Neural progenitor cell (in vitro differentiated cells): ENCODE data around the gene PMVK. TPM values are rescaled to one million over a fixed set of nuclear protein-coding genes. Genes with fewer than 3 reads are reported as not detected.
A peak's percentile ranks its signal among the peaks of the same experiment; 100 is the strongest.

Experiments
- DNase-seq: peaks from one replicate; pipeline ENCODE4 v3.0.0-alpha.2; 2016; ENCODE audit warnings: low spot score
- H2AFZ ChIP-seq: fragments of 200-600 bp; sonication (generic); replicated peaks from 2 replicates; pipeline ENCODE4 v1.6.1; 2016; ENCODE audit warnings: antibody characterized with exemption
- H3F3A ChIP-seq: fragments of 200-600 bp; sonication (generic); 2 replicates; pipeline ENCODE4 v1.6.1; 2016; ENCODE audit warnings: antibody characterized with exemption, low read depth
- H3K27ac ChIP-seq: fragments of 200-600 bp; sonication (generic); 2 replicates; pipeline ENCODE4 v1.5.1; 2016; ENCODE audit warnings: mild to moderate bottlenecking
- H3K27me3 ChIP-seq: fragments of 200-600 bp; sonication (generic); 2 replicates; pipeline ENCODE4 v1.6.1; 2016; ENCODE audit warnings: mild to moderate bottlenecking, moderate library complexity
- H3K36me3 ChIP-seq: fragments of 200-600 bp; sonication (generic); 2 replicates; pipeline ENCODE4 v1.5.1; 2016
- H3K4me1 ChIP-seq: fragments of 200-600 bp; sonication (generic); 2 replicates; pipeline ENCODE4 v1.6.1; 2016; ENCODE audit warnings: mixed run types
- H3K4me2 ChIP-seq: fragments of 200-600 bp; sonication (generic); 2 replicates; pipeline ENCODE4 v1.6.1; 2016
- H3K4me3 ChIP-seq: fragments of 200-600 bp; sonication (generic); 2 replicates; pipeline ENCODE4 v1.5.1; 2016
- H3K79me2 ChIP-seq: fragments of 200-600 bp; sonication (generic); 2 replicates; pipeline ENCODE4 v1.6.1; 2016; ENCODE audit warnings: low read depth
- H3K9ac ChIP-seq: fragments of 200-600 bp; sonication (generic); 2 replicates; pipeline ENCODE4 v1.6.1; 2016
- H3K9me3 ChIP-seq: fragments of 200-600 bp; sonication (generic); 2 replicates; pipeline ENCODE4 v1.5.1; 2016; ENCODE audit warnings: low read depth
- H4K20me1 ChIP-seq: fragments of 200-600 bp; sonication (generic); 2 replicates; pipeline ENCODE4 v1.6.1; 2016; ENCODE audit warnings: low read depth
- H3K27ac Mint-ChIP-seq: 3 replicates; pipeline ENCODE4 v1.8.0; 2021; ENCODE audit warnings: mixed read lengths
- H3K27me3 Mint-ChIP-seq: 2 replicates; pipeline ENCODE4 v1.8.0; 2022; ENCODE audit warnings: low read depth, mild to moderate bottlenecking, inconsistent platforms, moderate library complexity, mixed read lengths; ENCODE audit not compliant: insufficient read depth
- H3K36me3 Mint-ChIP-seq: 3 replicates; pipeline ENCODE4 v1.8.0; 2021; ENCODE audit warnings: mixed read lengths
- H3K4me1 Mint-ChIP-seq: 3 replicates; pipeline ENCODE4 v1.8.0; 2021; ENCODE audit warnings: mixed read lengths
- H3K4me3 Mint-ChIP-seq: 3 replicates; pipeline ENCODE4 v1.8.0; 2021; ENCODE audit warnings: mild to moderate bottlenecking, moderate library complexity, mixed read lengths
- H3K9me3 Mint-ChIP-seq: 3 replicates; pipeline ENCODE4 v1.8.0; 2020; ENCODE audit warnings: mixed read lengths
- CTCF ChIP-seq: fragments of 200-600 bp; sonication (generic); IDR thresholded peaks from 2 replicates; pipeline ENCODE4 v1.5.1; 2017; ENCODE audit warnings: antibody characterized with exemption, mild to moderate bottlenecking
- EZH2 ChIP-seq: fragments of 200-600 bp; sonication (generic); IDR thresholded peaks from 2 replicates; pipeline ENCODE4 v1.6.1; 2017; ENCODE audit warnings: antibody characterized with exemption, mild to moderate bottlenecking, moderate library complexity
- EZH2phosphoT487 ChIP-seq: fragments of 200-600 bp; sonication (generic); IDR thresholded peaks from 2 replicates; pipeline ENCODE4 v1.6.1; 2017; ENCODE audit warnings: antibody characterized with exemption
- total RNA-seq: library from RNA; depleted of rRNA; stranded (reverse); fragments of >200 nt; gene quantifications from 2 replicates; pipeline ENCODE4 v1.2.3, GENCODE V29; 2015; ENCODE audit warnings: low replicate concordance

The PMVK gene
- total RNA-seq, 1 donor from 2014 or later: 4.3 TPM

- Mint-ChIP-seq H3K9me3 (no peaks in the 10 kb centered on the region), H3K4me1 (peaks cover 40% of the 10 kb centered on the region), H3K27me3 (peaks cover 3% of the 10 kb centered on the region), H3K4me3 (peak within 1 kb of the TSS; percentile 83), H3K27ac (peak within 1 kb of the TSS; percentile 96), H3K36me3 (peaks cover 7% of the 10 kb centered on the region)
- H3K27me3 ChIP-seq: no peaks in the 10 kb centered on the region
- TF ChIP-seq EZH2phosphoT487: no peak
- TF ChIP-seq CTCF: no peak
- TF ChIP-seq EZH2: no peak
- no peaks in the 10 kb centered on the region for H3K36me3 ChIP-seq
- peak within 1 kb of the TSS; percentile 51 for H3K9ac ChIP-seq
- H2AFZ ChIP-seq: no peak within 1 kb of the TSS
- peaks cover 35% of the 10 kb centered on the region for H3K4me1 ChIP-seq
- H3K9me3 ChIP-seq: no peaks in the 10 kb centered on the region
- peaks cover 44% of the 10 kb centered on the region for H3F3A ChIP-seq
- H4K20me1 ChIP-seq: peaks cover 14% of the 10 kb centered on the region
- H3K4me2 ChIP-seq: peak within 1 kb of the TSS; percentile 91
- DNase-seq: peak; percentile 96
- peaks cover 54% of the 10 kb centered on the region for H3K79me2 ChIP-seq
- peak within 1 kb of the TSS; percentile 51 for H3K4me3 ChIP-seq
- H3K27ac ChIP-seq: peak within 1 kb of the TSS; percentile 43
These were observed 34.3 kb upstream of the PMVK start, which contains the start of gene SHC1 for GRCh38 chr1:154970631-154971340. Gene SHC1 (minus strand): TSS chr1:154970747. CDS start chr1:154970526, 221 bp downstream.

DNA sequence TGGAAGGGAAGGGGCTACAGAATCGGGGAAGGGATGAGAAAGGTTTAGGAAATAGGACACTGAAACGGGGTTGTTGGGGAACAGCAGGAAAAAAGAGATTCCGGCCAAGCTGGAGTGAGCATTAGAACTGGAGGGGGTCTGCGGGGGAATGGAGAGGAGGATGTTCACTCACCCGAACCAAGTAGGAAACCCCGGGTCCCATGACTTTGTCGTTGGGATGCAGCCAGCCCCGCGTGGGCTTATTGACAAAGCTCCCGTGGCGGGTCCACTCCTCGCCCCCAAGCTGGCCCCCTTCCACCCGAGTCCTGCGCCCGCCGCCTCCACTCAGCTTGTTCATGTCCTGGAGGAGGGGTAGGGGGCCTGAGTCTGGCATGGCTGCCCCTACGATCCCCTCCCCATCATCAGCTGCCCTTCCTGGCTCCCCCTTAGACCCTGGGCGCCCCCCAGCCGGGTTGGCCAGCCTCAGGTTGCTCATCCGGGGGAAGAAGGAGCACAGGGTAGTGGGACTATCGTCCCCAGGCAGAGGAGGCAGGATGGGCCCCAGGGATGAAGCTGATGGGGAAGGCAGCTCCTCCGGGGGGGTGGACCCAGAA lies 33.4 kb upstream of the PMVK start:
- H3K79me2 ChIP-seq: peaks cover 46% of the 10 kb centered on the region
- H3K4me2 ChIP-seq: peak overlapping the region; percentile 91

GRCh38 chr1:154969246-154969645 lies 32.7 kb upstream of the PMVK start:
- Histone ChIP-seq H3K4me3 (peak overlapping the region; percentile 51), H3K79me2 (peaks cover 44% of the 10 kb centered on the region), H2AFZ (no peak overlapping the region)

More for the DNA sequence above, 33.4 kb upstream of the PMVK start:
- no peak overlapping the region for H3K27ac ChIP-seq
- H3K4me3 ChIP-seq: peak overlapping the region; percentile 51
- H3K4me1 ChIP-seq: peaks cover 35% of the 10 kb centered on the region
- no peak for TF ChIP-seq CTCF
- peak overlapping the region; percentile 51 for H3K9ac ChIP-seq
- H4K20me1 ChIP-seq: peaks cover 13% of the 10 kb centered on the region
- H3F3A ChIP-seq: peaks cover 40% of the 10 kb centered on the region
- no peak overlapping the region for H2AFZ ChIP-seq
- Mint-ChIP-seq H3K9me3 (no peaks in the 10 kb centered on the region), H3K4me3 (peak overlapping the region; percentile 83), H3K4me1 (peaks cover 40% of the 10 kb centered on the region), H3K27ac (peak overlapping the region; percentile 38), H3K27me3 (peaks cover 3% of the 10 kb centered on the region), H3K36me3 (peaks cover 12% of the 10 kb centered on the region)
- no peaks in the 10 kb centered on the region for H3K27me3 ChIP-seq
- H3K36me3 ChIP-seq: no peaks in the 10 kb centered on the region
- DNase-seq: peak; percentile 33
- no peaks in the 10 kb centered on the region for H3K9me3 ChIP-seq

More at GRCh38 chr1:154969246-154969645, 32.7 kb upstream of the PMVK start:
- no peak for DNase-seq
- H3K4me1 ChIP-seq: peaks cover 35% of the 10 kb centered on the region
- H3K4me3 Mint-ChIP-seq: peak overlapping the region; percentile 83
- peaks cover 13% of the 10 kb centered on the region for H4K20me1 ChIP-seq
- peak overlapping the region; percentile 8 for H3K27ac ChIP-seq
- H3K4me1 Mint-ChIP-seq: peaks cover 40% of the 10 kb centered on the region
- peak overlapping the region; percentile 91 for H3K4me2 ChIP-seq
- peaks cover 12% of the 10 kb centered on the region for H3K36me3 Mint-ChIP-seq
- peaks cover 36% of the 10 kb centered on the region for H3F3A ChIP-seq
- H3K27me3 Mint-ChIP-seq: peaks cover 3% of the 10 kb centered on the region
- TF ChIP-seq EZH2: no peak
- no peak for TF ChIP-seq EZH2phosphoT487
- no peak for TF ChIP-seq CTCF
- H3K27me3 ChIP-seq: no peaks in the 10 kb centered on the region
- no peaks in the 10 kb centered on the region for H3K9me3 Mint-ChIP-seq
- no peaks in the 10 kb centered on the region for H3K9me3 ChIP-seq
- peak overlapping the region; percentile 51 for H3K9ac ChIP-seq
- no peaks in the 10 kb centered on the region for H3K36me3 ChIP-seq
- H3K27ac Mint-ChIP-seq: peak overlapping the region; percentile 38
